ENCODE measurements around the gene TMEM19.
A peak's percentile ranks its signal among the peaks of the same experiment; 100 is the strongest.

The TMEM19 gene

GRCh38 chr12:71685914-71686657, at the start of gene TMEM19:
TMEM19 (plus strand) TSS chr12:71686082; CDS start chr12:71686681, 599 bp downstream.
- TF ChIP-seq CTCF (IDR thresholded peaks at IDR 0.05; ENCODE audit: insufficient read depth, low read depth, low read length, missing control alignments) = peak; percentile 19
- DNase-seq (ENCODE audit: low read depth) = peak; percentile 96
- peak within 1 kb of the TSS; percentile 97 for H3K4me3 ChIP-seq (ENCODE audit: low read depth, low read length)

- peak; percentile 68 for DNase-seq (ENCODE audit: low read depth)
- TF ChIP-seq CTCF (IDR thresholded peaks at IDR 0.05; ENCODE audit: insufficient read depth, low read depth, low read length, missing control alignments) = peak; percentile 69
- no peak overlapping the region for H3K4me3 ChIP-seq (ENCODE audit: low read depth, low read length)
Observed at GRCh38 chr12:71636704-71637115, 49.2 kb upstream of the TMEM19 start.

GRCh38 chr12:71638499-71638898, 47.4 kb upstream of the TMEM19 start:
- no peak for TF ChIP-seq CTCF (IDR thresholded peaks at IDR 0.05; ENCODE audit: insufficient read depth, low read depth, low read length, missing control alignments)
- H3K4me3 ChIP-seq (ENCODE audit: low read depth, low read length) = no peak overlapping the region
- DNase-seq (ENCODE audit: low read depth) = no peak

- TF ChIP-seq CTCF (IDR thresholded peaks at IDR 0.05; ENCODE audit: insufficient read depth, low read depth, low read length, missing control alignments) = peak; percentile 32
- DNase-seq (ENCODE audit: low read depth) = peak; percentile 26
- no peak overlapping the region for H3K4me3 ChIP-seq (ENCODE audit: low read depth, low read length)
Observed at GRCh38 chr12:71639341-71639760, 46.5 kb upstream of the TMEM19 start.

GRCh38 chr12:71640316-71640715, 45.6 kb upstream of the TMEM19 start:
- no peak for TF ChIP-seq CTCF (IDR thresholded peaks at IDR 0.05; ENCODE audit: insufficient read depth, low read depth, low read length, missing control alignments)
- H3K4me3 ChIP-seq (ENCODE audit: low read depth, low read length) = no peak overlapping the region
- no peak for DNase-seq (ENCODE audit: low read depth)

- TF ChIP-seq CTCF (IDR thresholded peaks at IDR 0.05; ENCODE audit: insufficient read depth, low read depth, low read length, missing control alignments) = no peak
- H3K4me3 ChIP-seq (ENCODE audit: low read depth, low read length) = no peak overlapping the region
- no peak for DNase-seq (ENCODE audit: low read depth)
Observed at GRCh38 chr12:71641390-71641789, 44.5 kb upstream of the TMEM19 start.

- TF ChIP-seq CTCF (IDR thresholded peaks at IDR 0.05; ENCODE audit: insufficient read depth, low read depth, low read length, missing control alignments) = no peak
- peak; percentile 30 for DNase-seq (ENCODE audit: low read depth)
- no peak overlapping the region for H3K4me3 ChIP-seq (ENCODE audit: low read depth, low read length)
Observed at GRCh38 chr12:71642264-71642663, 43.6 kb upstream of the TMEM19 start.

All from GM12865 (cell line).